ENCODE measurements around the gene TMEM108.

DNA sequence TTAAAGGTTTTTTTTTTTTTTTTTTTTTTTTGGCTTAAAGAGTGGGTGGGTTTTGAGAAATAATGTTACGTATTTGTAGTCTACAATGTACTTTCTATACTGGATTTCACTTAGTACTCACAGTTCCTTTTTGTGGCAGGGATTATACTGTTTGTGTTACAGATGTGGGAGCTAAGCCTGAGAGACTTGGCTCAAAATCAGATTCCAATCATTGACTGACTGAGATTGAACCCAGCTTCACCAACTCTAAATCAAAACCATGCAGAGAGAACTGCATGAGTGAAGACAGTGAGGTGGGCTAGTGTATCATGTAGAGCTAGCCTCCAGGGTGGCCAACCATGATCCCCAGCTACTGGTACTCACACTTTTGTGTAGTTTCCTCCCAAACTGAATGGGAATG lies 68.0 kb downstream of the TMEM108 start:
- TF ChIP-seq, protein P1, sequence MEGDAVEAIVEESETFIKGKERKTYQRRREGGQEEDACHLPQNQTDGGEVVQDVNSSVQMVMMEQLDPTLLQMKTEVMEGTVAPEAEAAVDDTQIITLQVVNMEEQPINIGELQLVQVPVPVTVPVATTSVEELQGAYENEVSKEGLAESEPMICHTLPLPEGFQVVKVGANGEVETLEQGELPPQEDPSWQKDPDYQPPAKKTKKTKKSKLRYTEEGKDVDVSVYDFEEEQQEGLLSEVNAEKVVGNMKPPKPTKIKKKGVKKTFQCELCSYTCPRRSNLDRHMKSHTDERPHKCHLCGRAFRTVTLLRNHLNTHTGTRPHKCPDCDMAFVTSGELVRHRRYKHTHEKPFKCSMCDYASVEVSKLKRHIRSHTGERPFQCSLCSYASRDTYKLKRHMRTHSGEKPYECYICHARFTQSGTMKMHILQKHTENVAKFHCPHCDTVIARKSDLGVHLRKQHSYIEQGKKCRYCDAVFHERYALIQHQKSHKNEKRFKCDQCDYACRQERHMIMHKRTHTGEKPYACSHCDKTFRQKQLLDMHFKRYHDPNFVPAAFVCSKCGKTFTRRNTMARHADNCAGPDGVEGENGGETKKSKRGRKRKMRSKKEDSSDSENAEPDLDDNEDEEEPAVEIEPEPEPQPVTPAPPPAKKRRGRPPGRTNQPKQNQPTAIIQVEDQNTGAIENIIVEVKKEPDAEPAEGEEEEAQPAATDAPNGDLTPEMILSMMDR (conservative IDR thresholded peaks at IDR 0.05; ENCODE audit: low read depth in 2 of 2), result no peak
- no peak for TF ChIP-seq EZH2phosphoT487 (IDR thresholded peaks at IDR 0.05; ENCODE audit: unreplicated experiment)
- TF ChIP-seq EZH2 (IDR thresholded peaks at IDR 0.05; ENCODE audit: low read depth, unreplicated experiment), result no peak
- no peak for TF ChIP-seq ZNF114 (CRISPR knock-in tag; IDR thresholded peaks at IDR 0.05)
- no peak for TF ChIP-seq POLR2AphosphoS5 (IDR thresholded peaks at IDR 0.05; ENCODE audit: low read depth)
- TF ChIP-seq, protein P2, sequence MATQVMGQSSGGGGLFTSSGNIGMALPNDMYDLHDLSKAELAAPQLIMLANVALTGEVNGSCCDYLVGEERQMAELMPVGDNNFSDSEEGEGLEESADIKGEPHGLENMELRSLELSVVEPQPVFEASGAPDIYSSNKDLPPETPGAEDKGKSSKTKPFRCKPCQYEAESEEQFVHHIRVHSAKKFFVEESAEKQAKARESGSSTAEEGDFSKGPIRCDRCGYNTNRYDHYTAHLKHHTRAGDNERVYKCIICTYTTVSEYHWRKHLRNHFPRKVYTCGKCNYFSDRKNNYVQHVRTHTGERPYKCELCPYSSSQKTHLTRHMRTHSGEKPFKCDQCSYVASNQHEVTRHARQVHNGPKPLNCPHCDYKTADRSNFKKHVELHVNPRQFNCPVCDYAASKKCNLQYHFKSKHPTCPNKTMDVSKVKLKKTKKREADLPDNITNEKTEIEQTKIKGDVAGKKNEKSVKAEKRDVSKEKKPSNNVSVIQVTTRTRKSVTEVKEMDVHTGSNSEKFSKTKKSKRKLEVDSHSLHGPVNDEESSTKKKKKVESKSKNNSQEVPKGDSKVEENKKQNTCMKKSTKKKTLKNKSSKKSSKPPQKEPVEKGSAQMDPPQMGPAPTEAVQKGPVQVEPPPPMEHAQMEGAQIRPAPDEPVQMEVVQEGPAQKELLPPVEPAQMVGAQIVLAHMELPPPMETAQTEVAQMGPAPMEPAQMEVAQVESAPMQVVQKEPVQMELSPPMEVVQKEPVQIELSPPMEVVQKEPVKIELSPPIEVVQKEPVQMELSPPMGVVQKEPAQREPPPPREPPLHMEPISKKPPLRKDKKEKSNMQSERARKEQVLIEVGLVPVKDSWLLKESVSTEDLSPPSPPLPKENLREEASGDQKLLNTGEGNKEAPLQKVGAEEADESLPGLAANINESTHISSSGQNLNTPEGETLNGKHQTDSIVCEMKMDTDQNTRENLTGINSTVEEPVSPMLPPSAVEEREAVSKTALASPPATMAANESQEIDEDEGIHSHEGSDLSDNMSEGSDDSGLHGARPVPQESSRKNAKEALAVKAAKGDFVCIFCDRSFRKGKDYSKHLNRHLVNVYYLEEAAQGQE (IDR thresholded peaks at IDR 0.05; ENCODE audit: unreplicated experiment), result no peak
- TF ChIP-seq, protein P3, sequence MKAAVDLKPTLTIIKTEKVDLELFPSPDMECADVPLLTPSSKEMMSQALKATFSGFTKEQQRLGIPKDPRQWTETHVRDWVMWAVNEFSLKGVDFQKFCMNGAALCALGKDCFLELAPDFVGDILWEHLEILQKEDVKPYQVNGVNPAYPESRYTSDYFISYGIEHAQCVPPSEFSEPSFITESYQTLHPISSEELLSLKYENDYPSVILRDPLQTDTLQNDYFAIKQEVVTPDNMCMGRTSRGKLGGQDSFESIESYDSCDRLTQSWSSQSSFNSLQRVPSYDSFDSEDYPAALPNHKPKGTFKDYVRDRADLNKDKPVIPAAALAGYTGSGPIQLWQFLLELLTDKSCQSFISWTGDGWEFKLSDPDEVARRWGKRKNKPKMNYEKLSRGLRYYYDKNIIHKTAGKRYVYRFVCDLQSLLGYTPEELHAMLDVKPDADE (IDR thresholded peaks at IDR 0.05), result no peak
- TF ChIP-seq STAT1 (IDR thresholded peaks at IDR 0.05; ENCODE audit: unreplicated experiment), result no peak
- no peak for TF ChIP-seq CREB1 (CRISPR knock-in tag; IDR thresholded peaks at IDR 0.05; ENCODE audit: low read depth)
- no peak for TF ChIP-seq ZNF331 (CRISPR knock-in tag; IDR thresholded peaks at IDR 0.05; ENCODE audit: low read depth)
- TF ChIP-seq JUNB (IDR thresholded peaks at IDR 0.05; ENCODE audit: unreplicated experiment), result no peak
